Posterior vena cava (tissue), 2 donors: ENCODE data around the gene PRDX6. TPM values are rescaled to one million over a fixed set of nuclear protein-coding genes. Genes with fewer than 3 reads are reported as not detected.

Experiments used
- DNase-seq: peaks from one replicate; pipeline ENCODE4 v3.0.0-alpha.2; 2020; ENCODE audit warnings: low spot score
- intact Hi-C, 2 donors: fragments of 100-400 bp; cut with DNase I; formaldehyde crosslinking; loops; one replicate each; pipeline versions ENCODE4 v1.14.1 to v1.14.2; 2022 to 2023
- total RNA-seq, 2 donors: library from RNA; stranded (reverse); fragmentation: NEBNext Ultra II Directional; extraction: Animal tissue kit (Norgen Biotek cat#: 25700); gene quantifications; one replicate each; pipeline ENCODE4 v1.2.1, GENCODE V29; 2021
- donor health status: DM: yes; HTN: yes; CAD: no.
- donor health status: DM: yes; HTN: yes; CAD: no.

The PRDX6 gene
- total RNA-seq, 2 donors from 2014 or later, result 168 to 186 TPM

GRCh38 chr1:173525926-173526325, 48.8 kb downstream of the PRDX6 start:
- intact Hi-C loops, result loop anchor here in 1 of 2 donors (5.0 kb wide), 1 partner anchor 481 kb away; no protein-coding TSS in a partner anchor
- no peak for DNase-seq

GRCh38 chr1:173527151-173527826, 50.2 kb downstream of the PRDX6 start:
- intact Hi-C loops, result loop anchor here in 1 of 2 donors (5.0 kb wide), 1 partner anchor 480 kb away; no protein-coding TSS in a partner anchor
- no peak for DNase-seq

GRCh38 chr1:173529106-173529505, 52.0 kb downstream of the PRDX6 start:
- intact Hi-C loops, result loop anchor here in 1 of 2 donors (5.0 kb wide), 1 partner anchor 478 kb away; no protein-coding TSS in a partner anchor
- no peak for DNase-seq

- intact Hi-C loops, result no loop called here
- no peak for DNase-seq
These were observed 53.9 kb downstream of the PRDX6 start for GRCh38 chr1:173530795-173531693.

DNA sequence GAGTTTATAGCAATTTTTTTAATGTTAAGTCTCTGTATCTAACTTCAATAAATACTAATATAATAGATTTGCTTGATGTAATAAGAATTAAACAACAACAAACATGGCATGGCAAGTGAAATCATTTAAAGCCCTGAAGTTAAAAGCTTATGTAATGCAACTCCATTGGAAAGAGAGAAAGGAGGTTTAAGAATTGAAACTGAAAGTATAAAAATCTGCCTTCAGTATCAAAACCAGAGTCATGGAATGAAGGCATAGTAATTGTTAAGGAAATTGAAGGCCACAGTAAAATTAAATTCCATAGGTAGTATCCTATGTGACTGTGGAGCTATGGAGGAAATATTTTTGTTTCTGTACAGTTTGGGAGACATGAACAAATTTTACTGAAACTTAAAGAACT, 55.1 kb downstream of the PRDX6 start:
- intact Hi-C loops, result no loop called here
- no peak for DNase-seq

DNA sequence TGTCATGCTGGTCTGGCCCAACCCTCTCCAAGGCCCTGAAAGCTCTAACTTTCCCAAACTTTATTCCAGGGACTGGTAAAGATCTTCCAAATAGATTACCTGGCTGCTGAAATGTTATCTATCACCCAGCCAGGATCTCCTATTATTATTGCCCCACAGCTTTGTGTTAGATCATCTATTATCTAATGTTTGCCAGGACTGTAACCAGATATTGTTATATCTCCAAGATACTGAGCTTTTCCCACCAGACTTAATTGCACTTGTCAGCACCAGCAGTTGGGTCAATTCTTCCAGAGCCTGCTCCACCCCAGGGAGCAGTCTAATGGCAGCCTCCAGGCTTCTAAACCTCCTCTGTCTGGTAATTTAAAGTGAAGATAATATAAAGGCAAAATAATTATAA, 59.1 kb downstream of the PRDX6 start:
- no peak for DNase-seq
- intact Hi-C loops, result no loop called here

Other genes starting within 250 kb of the PRDX6 start
- gene SLC9C2, start 125.7 kb downstream of the PRDX6 start, total RNA-seq, result not detected
- gene TEX50, start 158.0 kb downstream of the PRDX6 start, total RNA-seq, result not detected
- gene ANKRD45, start 192.5 kb downstream of the PRDX6 start, total RNA-seq, result under 1 TPM; 0.14 to 0.42 TPM
- gene KLHL20, start 237.6 kb downstream of the PRDX6 start, total RNA-seq, result 10 to 100 TPM; 25.8 to 27.2 TPM